ENCODE data around the gene PHACTR1. TPM values are rescaled to one million over a fixed set of nuclear protein-coding genes. Genes with fewer than 3 reads are reported as not detected.

PHACTR1 gene
- total and polyA plus RNA-seq, 2 experiments from 2014 or later: 11.2 to 33.9 TPM

DNA sequence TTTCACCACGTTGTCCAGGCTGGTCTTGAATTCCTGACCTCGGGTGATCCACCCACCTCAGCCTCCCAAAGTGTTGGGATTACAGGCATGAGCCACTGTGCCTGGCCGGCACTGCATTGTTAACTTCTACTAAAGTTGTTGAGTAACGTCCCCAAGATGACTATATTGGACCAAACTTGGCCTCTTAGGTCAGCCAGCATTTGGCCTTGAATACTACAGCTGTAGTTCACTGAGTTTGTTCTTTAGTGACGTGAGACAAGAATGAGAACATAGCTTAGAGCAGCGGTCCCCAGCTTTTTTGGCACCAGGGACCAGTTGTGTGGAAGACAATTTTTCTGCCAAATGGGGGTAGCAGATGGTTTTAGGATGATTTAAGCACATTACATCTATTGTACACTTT lies 374.6 kb downstream of the PHACTR1 start:
- no peak overlapping the region for H3K27ac ChIP-seq
- H3K4me1 ChIP-seq (ENCODE audit: low read depth): peaks cover 19% of the 10 kb centered on the region
- no peaks in the 10 kb centered on the region for H3K27me3 ChIP-seq
- TF ChIP-seq, protein P1, sequence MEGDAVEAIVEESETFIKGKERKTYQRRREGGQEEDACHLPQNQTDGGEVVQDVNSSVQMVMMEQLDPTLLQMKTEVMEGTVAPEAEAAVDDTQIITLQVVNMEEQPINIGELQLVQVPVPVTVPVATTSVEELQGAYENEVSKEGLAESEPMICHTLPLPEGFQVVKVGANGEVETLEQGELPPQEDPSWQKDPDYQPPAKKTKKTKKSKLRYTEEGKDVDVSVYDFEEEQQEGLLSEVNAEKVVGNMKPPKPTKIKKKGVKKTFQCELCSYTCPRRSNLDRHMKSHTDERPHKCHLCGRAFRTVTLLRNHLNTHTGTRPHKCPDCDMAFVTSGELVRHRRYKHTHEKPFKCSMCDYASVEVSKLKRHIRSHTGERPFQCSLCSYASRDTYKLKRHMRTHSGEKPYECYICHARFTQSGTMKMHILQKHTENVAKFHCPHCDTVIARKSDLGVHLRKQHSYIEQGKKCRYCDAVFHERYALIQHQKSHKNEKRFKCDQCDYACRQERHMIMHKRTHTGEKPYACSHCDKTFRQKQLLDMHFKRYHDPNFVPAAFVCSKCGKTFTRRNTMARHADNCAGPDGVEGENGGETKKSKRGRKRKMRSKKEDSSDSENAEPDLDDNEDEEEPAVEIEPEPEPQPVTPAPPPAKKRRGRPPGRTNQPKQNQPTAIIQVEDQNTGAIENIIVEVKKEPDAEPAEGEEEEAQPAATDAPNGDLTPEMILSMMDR (IDR thresholded peaks at IDR 0.05; ENCODE audit: low read depth, low read length): no peak
- no peak for DNase-seq (ENCODE audit: low read depth in 1 of 2, low spot score in 1 of 2)
- H3K36me3 ChIP-seq: no peaks in the 10 kb centered on the region
- H3K9me3 ChIP-seq (ENCODE audit: low read depth): no peaks in the 10 kb centered on the region
- H3K4me3 ChIP-seq: no peak overlapping the region

DNA sequence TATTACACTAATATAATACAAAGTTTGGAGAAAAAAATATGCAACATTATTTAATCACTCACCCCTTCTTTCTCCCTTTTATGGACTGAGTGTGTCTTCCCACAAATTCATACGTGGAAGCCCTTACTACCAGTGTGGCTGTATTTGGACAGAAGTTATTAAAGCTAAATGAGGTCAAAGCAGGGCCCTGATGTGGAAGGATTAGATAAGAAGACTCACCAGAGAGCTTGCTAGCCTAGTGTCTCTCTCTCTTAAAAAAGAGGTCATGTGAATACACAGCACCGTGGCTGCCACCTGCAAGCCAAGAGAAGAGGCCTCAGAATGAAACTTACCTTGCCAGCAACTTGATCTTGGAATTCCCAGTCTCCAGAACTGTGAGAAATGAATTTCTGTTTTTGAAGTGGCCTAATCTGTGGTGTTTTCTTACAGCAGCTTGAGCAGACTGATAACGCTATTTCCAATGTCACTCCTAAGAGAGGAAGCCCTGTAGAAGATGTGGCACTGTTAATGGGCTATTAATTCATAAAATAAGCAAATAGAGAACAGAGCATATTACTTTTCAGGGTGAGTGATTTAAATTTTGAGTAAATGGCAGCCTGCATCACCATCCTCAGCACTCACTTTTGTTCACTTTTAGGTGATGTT lies 378.3 kb downstream of the PHACTR1 start:
- H3K36me3 ChIP-seq: no peaks in the 10 kb centered on the region
- no peak for DNase-seq (ENCODE audit: low read depth in 1 of 2, low spot score in 1 of 2)
- H3K4me1 ChIP-seq (ENCODE audit: low read depth): peaks cover 27% of the 10 kb centered on the region
- no peak overlapping the region for H3K4me3 ChIP-seq
- H3K27ac ChIP-seq: peak overlapping the region; percentile 2
- no peaks in the 10 kb centered on the region for H3K9me3 ChIP-seq (ENCODE audit: low read depth)
- TF ChIP-seq, protein P1 (IDR thresholded peaks at IDR 0.05; ENCODE audit: low read depth, low read length): no peak
- H3K27me3 ChIP-seq: no peaks in the 10 kb centered on the region

DNA sequence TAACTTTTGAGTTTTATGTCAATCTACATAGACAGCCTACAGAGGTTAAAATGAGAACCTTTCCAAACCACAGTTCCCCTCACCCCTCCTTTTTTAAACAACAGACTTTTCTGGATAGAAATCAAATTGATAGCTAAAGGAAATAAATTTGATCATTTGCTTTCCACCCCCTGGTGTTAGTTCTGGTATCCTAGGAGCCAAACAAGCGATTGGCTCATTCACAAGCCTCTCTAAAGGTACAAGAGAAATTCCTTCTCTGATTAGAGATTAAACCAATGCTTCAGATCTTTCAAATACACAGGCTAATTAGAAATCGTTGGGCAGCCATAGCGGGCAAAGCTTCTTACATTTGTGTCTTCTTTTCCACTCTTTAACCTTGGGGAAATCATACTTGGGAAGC lies 379.5 kb downstream of the PHACTR1 start:
- Histone ChIP-seq H3K4me1 (ENCODE audit: low read depth) (peaks cover 27% of the 10 kb centered on the region), H3K9me3 (ENCODE audit: low read depth) (no peaks in the 10 kb centered on the region), H3K27me3 (no peaks in the 10 kb centered on the region), H3K4me3 (no peak overlapping the region), H3K27ac (no peak overlapping the region), H3K36me3 (no peaks in the 10 kb centered on the region)
- no peak for DNase-seq (ENCODE audit: low read depth in 1 of 2, low spot score in 1 of 2)
- TF ChIP-seq, protein P1 (IDR thresholded peaks at IDR 0.05; ENCODE audit: low read depth, low read length): no peak

DNA sequence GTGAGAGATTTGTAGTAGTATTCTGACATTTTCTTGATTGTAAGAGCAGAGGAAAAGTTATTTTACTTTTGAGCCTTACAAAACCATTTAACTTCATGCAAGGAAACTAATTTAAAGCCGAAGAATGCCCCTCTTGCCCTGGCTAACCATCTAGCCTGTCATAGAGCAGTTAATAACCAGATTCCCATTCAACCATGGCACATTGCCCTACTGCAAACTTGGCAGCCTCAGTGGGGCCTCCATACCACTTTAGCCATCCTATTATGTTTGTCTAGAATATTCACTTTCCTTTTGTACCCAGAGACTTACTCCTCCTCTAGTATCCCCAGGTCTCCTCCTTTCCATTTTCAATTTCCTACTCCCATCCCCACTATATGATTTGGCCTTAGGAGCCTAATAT lies 380.9 kb downstream of the PHACTR1 start:
- Histone ChIP-seq H3K36me3 (no peaks in the 10 kb centered on the region), H3K4me1 (ENCODE audit: low read depth) (peaks cover 27% of the 10 kb centered on the region), H3K27me3 (no peaks in the 10 kb centered on the region), H3K4me3 (no peak overlapping the region), H3K27ac (no peak overlapping the region), H3K9me3 (ENCODE audit: low read depth) (no peaks in the 10 kb centered on the region)
- no peak for DNase-seq (ENCODE audit: low read depth in 1 of 2, low spot score in 1 of 2)
- TF ChIP-seq, protein P1 (IDR thresholded peaks at IDR 0.05; ENCODE audit: low read depth, low read length): no peak

DNA sequence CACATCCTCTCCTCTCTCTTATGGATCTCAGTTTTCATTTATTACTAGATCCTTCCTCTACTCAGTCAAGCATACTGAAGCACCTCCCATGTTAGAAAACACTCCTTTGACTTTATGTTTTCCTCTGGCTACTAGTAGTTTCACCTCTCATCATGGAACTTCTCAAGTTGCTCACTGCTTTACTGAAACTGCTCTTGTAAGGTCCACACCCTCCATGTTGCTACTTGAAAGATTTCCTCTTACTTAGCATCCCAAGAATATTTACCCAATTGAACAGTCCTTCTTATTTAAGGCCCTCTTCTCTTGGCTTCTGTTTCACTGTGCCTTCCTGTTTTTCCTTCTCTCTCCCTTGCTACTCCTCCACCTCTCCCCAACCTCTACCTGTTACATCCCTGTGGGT lies 381.4 kb downstream of the PHACTR1 start:
- H3K36me3 ChIP-seq: no peaks in the 10 kb centered on the region
- no peaks in the 10 kb centered on the region for H3K27me3 ChIP-seq
- H3K4me1 ChIP-seq (ENCODE audit: low read depth): peaks cover 27% of the 10 kb centered on the region
- no peak for DNase-seq (ENCODE audit: low read depth in 1 of 2, low spot score in 1 of 2)
- no peak overlapping the region for H3K4me3 ChIP-seq
- H3K9me3 ChIP-seq (ENCODE audit: low read depth): no peaks in the 10 kb centered on the region
- TF ChIP-seq, protein P1 (IDR thresholded peaks at IDR 0.05; ENCODE audit: low read depth, low read length): no peak
- no peak overlapping the region for H3K27ac ChIP-seq
